IMR-90 (cell line): ENCODE measurements around the gene ST8SIA6.

ENCODE experiments used
- POLR2A ChIP-seq: IDR thresholded peaks from 2 replicates; pipeline ENCODE4 v1.6.1; 2012; ENCODE audit warnings: mild to moderate bottlenecking, low read depth, low read length
- TF ChIP-seq, protein P1 (sequence below): fragments of 150-350 bp; IDR thresholded peaks from 2 replicates; pipeline ENCODE4 v1.6.1; 2017; ENCODE audit warnings: mild to moderate bottlenecking, antibody characterized with exemption, low read length, low read depth

DNA sequence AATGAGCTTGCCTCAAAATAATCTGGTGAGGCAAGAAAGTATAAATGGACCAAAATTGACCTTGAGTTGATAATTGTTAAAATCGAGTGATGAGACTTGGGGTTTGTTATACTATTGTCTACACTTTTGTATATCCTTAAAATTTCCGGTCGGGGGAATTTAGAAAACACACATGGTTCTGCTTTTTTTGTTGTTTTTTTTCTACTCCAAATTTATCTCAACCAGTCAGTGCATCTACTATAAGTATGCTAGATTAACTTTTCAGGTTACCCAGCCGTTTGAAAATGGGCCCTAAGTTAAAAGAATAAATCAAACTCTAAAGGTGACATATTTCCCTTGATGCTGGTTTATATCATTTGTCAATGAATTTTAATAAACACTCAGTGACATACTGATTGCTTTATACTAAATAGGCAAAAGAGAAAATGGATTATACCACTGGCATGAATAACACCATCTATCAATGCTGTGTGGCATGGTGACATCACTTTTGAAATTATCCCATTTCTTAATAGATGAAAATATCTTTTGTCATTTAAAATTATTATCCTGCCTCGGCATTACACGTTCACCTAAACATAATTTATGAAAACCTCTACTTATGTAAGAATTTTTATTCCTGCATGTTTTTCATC, 40.3 kb upstream of the ST8SIA6 start:
- no peak for TF ChIP-seq POLR2A
- TF ChIP-seq, protein P1, sequence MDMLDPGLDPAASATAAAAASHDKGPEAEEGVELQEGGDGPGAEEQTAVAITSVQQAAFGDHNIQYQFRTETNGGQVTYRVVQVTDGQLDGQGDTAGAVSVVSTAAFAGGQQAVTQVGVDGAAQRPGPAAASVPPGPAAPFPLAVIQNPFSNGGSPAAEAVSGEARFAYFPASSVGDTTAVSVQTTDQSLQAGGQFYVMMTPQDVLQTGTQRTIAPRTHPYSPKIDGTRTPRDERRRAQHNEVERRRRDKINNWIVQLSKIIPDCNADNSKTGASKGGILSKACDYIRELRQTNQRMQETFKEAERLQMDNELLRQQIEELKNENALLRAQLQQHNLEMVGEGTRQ = no peak
